KMS-11 (cell line): ENCODE measurements around the gene ECM2.

ENCODE experiments used
- H2AFZ ChIP-seq: fragments of 200-600 bp; sonication (generic); 2 replicates; pipeline ENCODE4 v1.6.1; 2016; ENCODE audit warnings: antibody characterized with exemption, mixed run types, low read depth
- H3K27ac ChIP-seq: fragments of 200-600 bp; sonication (generic); 2 replicates; pipeline ENCODE4 v1.6.1; 2016; ENCODE audit warnings: mild to moderate bottlenecking, mixed run types
- H3K27me3 ChIP-seq: fragments of 200-600 bp; sonication (generic); 2 replicates; pipeline ENCODE4 v1.6.1; 2017; ENCODE audit warnings: mild to moderate bottlenecking, low read depth, mixed run types, moderate library complexity; ENCODE audit not compliant: insufficient read depth
- H3K36me3 ChIP-seq: fragments of 200-600 bp; sonication (generic); 2 replicates; pipeline ENCODE4 v1.6.1; 2017; ENCODE audit warnings: mild to moderate bottlenecking, mixed run types; ENCODE audit not compliant: insufficient read depth
- H3K4me1 ChIP-seq: fragments of 200-600 bp; sonication (generic); 2 replicates; pipeline ENCODE4 v1.6.1; 2016; ENCODE audit warnings: mild to moderate bottlenecking, low read depth, mixed run types; ENCODE audit not compliant: poor library complexity, severe bottlenecking
- H3K4me2 ChIP-seq: fragments of 200-600 bp; sonication (generic); 2 replicates; pipeline ENCODE4 v1.7.0; 2016; ENCODE audit warnings: mild to moderate bottlenecking, mixed run types
- H3K4me3 ChIP-seq: fragments of 200-600 bp; sonication (generic); IDR thresholded peaks from 2 replicates; pipeline ENCODE4 v1.6.1; 2017; ENCODE audit warnings: low read depth, low read length, mixed read lengths; ENCODE audit not compliant: insufficient read depth
- H3K79me2 ChIP-seq: fragments of 200-600 bp; sonication (generic); 2 replicates; pipeline ENCODE4 v1.6.1; 2016; ENCODE audit warnings: low read depth, mixed run types; ENCODE audit not compliant: insufficient read depth
- H3K9ac ChIP-seq: fragments of 200-600 bp; sonication (generic); 2 replicates; pipeline ENCODE4 v1.6.1; 2016; ENCODE audit warnings: mild to moderate bottlenecking, mixed run types
- H4K20me1 ChIP-seq: fragments of 200-600 bp; sonication (generic); 2 replicates; pipeline ENCODE4 v1.6.1; 2016; ENCODE audit warnings: mild to moderate bottlenecking, mixed run types; ENCODE audit not compliant: insufficient read depth
- CTCF ChIP-seq: fragments of 200-600 bp; sonication (generic); conservative IDR thresholded peaks from 2 replicates; pipeline ENCODE4 v1.6.1; 2017; ENCODE audit warnings: low read depth, mild to moderate bottlenecking, antibody characterized with exemption, low read length, moderate library complexity, mixed read lengths

Gene ECM2

GRCh38 chr9:92527291-92527828 lies 8.4 kb downstream of the ECM2 start:
- Histone ChIP-seq H3K36me3 (no peaks in the 10 kb centered on the region), H3K27ac (no peak overlapping the region), H3K9ac (no peak overlapping the region), H3K4me2 (no peak overlapping the region), H4K20me1 (no peaks in the 10 kb centered on the region), H3K79me2 (no peaks in the 10 kb centered on the region), H2AFZ (no peak overlapping the region), H3K4me1 (no peaks in the 10 kb centered on the region), H3K4me3 (no peak overlapping the region), H3K27me3 (no peaks in the 10 kb centered on the region)
- no peak for TF ChIP-seq CTCF

- no peak for TF ChIP-seq CTCF
Measured at GRCh38 chr9:92525306-92525705, 10.5 kb downstream of the ECM2 start.

GRCh38 chr9:92524881-92525280 lies 10.9 kb downstream of the ECM2 start:
- no peak overlapping the region for H3K27ac ChIP-seq
- no peaks in the 10 kb centered on the region for H4K20me1 ChIP-seq
- TF ChIP-seq CTCF = no peak
- no peaks in the 10 kb centered on the region for H3K79me2 ChIP-seq
- no peak overlapping the region for H2AFZ ChIP-seq
- no peak overlapping the region for H3K9ac ChIP-seq
- H3K4me3 ChIP-seq = no peak overlapping the region
- H3K27me3 ChIP-seq = no peaks in the 10 kb centered on the region
- no peaks in the 10 kb centered on the region for H3K4me1 ChIP-seq
- no peak overlapping the region for H3K4me2 ChIP-seq
- H3K36me3 ChIP-seq = no peaks in the 10 kb centered on the region

More at GRCh38 chr9:92525306-92525705, 10.5 kb downstream of the ECM2 start:
- H3K4me3 ChIP-seq = no peak overlapping the region
- no peak overlapping the region for H3K4me2 ChIP-seq
- H3K27ac ChIP-seq = no peak overlapping the region
- no peaks in the 10 kb centered on the region for H3K79me2 ChIP-seq
- no peak overlapping the region for H2AFZ ChIP-seq
- H3K27me3 ChIP-seq = no peaks in the 10 kb centered on the region
- no peaks in the 10 kb centered on the region for H3K4me1 ChIP-seq
- H3K36me3 ChIP-seq = no peaks in the 10 kb centered on the region
- H4K20me1 ChIP-seq = no peaks in the 10 kb centered on the region
- H3K9ac ChIP-seq = no peak overlapping the region

GRCh38 chr9:92522983-92523970 lies 12.5 kb downstream of the ECM2 start:
- TF ChIP-seq CTCF = no peak
- Histone ChIP-seq H3K36me3 (no peaks in the 10 kb centered on the region), H3K4me2 (no peak overlapping the region), H3K9ac (no peak overlapping the region), H4K20me1 (no peaks in the 10 kb centered on the region), H3K4me1 (no peaks in the 10 kb centered on the region), H3K27ac (no peak overlapping the region), H2AFZ (no peak overlapping the region), H3K27me3 (no peaks in the 10 kb centered on the region), H3K79me2 (no peaks in the 10 kb centered on the region), H3K4me3 (no peak overlapping the region)
